Inferior parietal cortex (tissue), 1 donor: Measurements from ENCODE around the gene PRRX1.
A peak's percentile ranks its signal among the peaks of the same experiment; 100 is the strongest.

Source experiments
- DNase-seq: peaks from one replicate; pipeline ENCODE4 v3.0.0-alpha.2; 2016; ENCODE audit errors: extremely low spot score

PRRX1 gene

GRCh38 chr1:170664828-170665612, 1.1 kb downstream of the PRRX1 start:
- DNase-seq = no peak

- DNase-seq = no peak
Measured at GRCh38 chr1:170665629-170666028, 1.7 kb downstream of the PRRX1 start.

- DNase-seq = no peak
Measured at GRCh38 chr1:170666541-170667254, 2.8 kb downstream of the PRRX1 start.

GRCh38 chr1:170668209-170669106, 4.5 kb downstream of the PRRX1 start:
- DNase-seq = no peak

GRCh38 chr1:170669107-170669445, 5.1 kb downstream of the PRRX1 start:
- no peak for DNase-seq

- no peak for DNase-seq
Measured at GRCh38 chr1:170669586-170670530, 5.9 kb downstream of the PRRX1 start.

GRCh38 chr1:170670802-170671628, 7.1 kb downstream of the PRRX1 start:
- peak; percentile 53 for DNase-seq

GRCh38 chr1:170671629-170671963, 7.7 kb downstream of the PRRX1 start:
- no peak for DNase-seq

- no peak for DNase-seq
Measured at GRCh38 chr1:170672316-170672715, 8.4 kb downstream of the PRRX1 start.

- DNase-seq = no peak
Measured at GRCh38 chr1:170674239-170674638, 10.3 kb downstream of the PRRX1 start.

- no peak for DNase-seq
Measured at GRCh38 chr1:170674986-170675385, 11.1 kb downstream of the PRRX1 start.

- no peak for DNase-seq
Measured at GRCh38 chr1:170675865-170676264, 11.9 kb downstream of the PRRX1 start.

GRCh38 chr1:170676628-170677027, 12.7 kb downstream of the PRRX1 start:
- no peak for DNase-seq

- DNase-seq = no peak
Measured at GRCh38 chr1:170678027-170678600, 14.2 kb downstream of the PRRX1 start.

GRCh38 chr1:170680428-170680827, 16.5 kb downstream of the PRRX1 start:
- DNase-seq = no peak

- DNase-seq = no peak
Measured at GRCh38 chr1:170682169-170682568, 18.2 kb downstream of the PRRX1 start.

GRCh38 chr1:170682809-170683208, 18.9 kb downstream of the PRRX1 start:
- DNase-seq = no peak

GRCh38 chr1:170685166-170685565, 21.2 kb downstream of the PRRX1 start:
- DNase-seq = no peak

- no peak for DNase-seq
Measured at GRCh38 chr1:170686291-170686690, 22.4 kb downstream of the PRRX1 start.

GRCh38 chr1:170687621-170688020, 23.7 kb downstream of the PRRX1 start:
- DNase-seq = no peak
